Upper lobe of left lung (tissue), 4 donors: ENCODE results near the gene TCP11.

Source experiments
- CTCF ChIP-seq, 6 experiments: fragments of 450-650 bp in 4 of 6; fragments of 200-600 bp in 2 of 6; sonication (generic) in 2 of 6; IDR thresholded peaks; one replicate each; pipeline ENCODE4 v1.5.1; 2016 to 2019; ENCODE audit warnings: antibody characterized with exemption in 6 of 6
- EP300 ChIP-seq, 4 donors: sonication (generic); formaldehyde crosslinking; IDR thresholded peaks; one replicate each; pipeline ENCODE4 v1.5.1; 2017; ENCODE audit warnings: antibody characterized with exemption in 4 of 4, control low read depth in 2 of 4

- TF ChIP-seq EP300 (IDR thresholded peaks at IDR 0.05) (no peak), CTCF (IDR thresholded peaks at IDR 0.05) (no peak)
Measured at GRCh38 chr6:35161776-35162607, 20.9 kb upstream of the TCP11 start.
